ENCODE results near the gene EVI5.

The EVI5 gene

DNA sequence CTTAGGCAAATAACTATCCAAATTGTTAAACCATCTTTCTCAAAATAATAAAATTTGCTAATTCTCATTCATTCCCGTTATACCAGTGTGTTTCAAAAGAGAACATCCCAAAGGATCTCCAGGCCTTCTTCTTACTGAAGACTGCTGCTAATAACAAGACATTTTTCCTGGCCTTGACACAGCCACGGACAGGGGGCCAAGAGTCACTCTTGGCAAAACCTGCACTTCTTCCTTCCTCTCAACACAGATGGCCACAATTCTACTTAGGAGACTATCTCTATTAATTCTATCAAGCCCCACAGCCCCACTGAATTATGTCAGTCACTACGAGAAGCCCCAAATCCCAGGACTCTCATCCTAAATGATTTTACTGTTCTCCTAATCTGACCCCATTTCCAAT lies 86.0 kb downstream of the EVI5 start:
- DNase-seq (ENCODE audit: low spot score) (no peak), ATAC-seq (ENCODE audit: low read depth) (no peak)
- no peak overlapping the region for H3K4me3 ChIP-seq (ENCODE audit: severe bottlenecking)
- no peak overlapping the region for H3K27ac ChIP-seq (ENCODE audit: poor library complexity, severe bottlenecking)
- H3K27me3 ChIP-seq (ENCODE audit: insufficient read depth, poor library complexity, severe bottlenecking): no peaks in the 10 kb centered on the region
- H3K4me1 ChIP-seq (ENCODE audit: insufficient read depth, poor library complexity, severe bottlenecking): no peaks in the 10 kb centered on the region
- TF ChIP-seq, protein P1, sequence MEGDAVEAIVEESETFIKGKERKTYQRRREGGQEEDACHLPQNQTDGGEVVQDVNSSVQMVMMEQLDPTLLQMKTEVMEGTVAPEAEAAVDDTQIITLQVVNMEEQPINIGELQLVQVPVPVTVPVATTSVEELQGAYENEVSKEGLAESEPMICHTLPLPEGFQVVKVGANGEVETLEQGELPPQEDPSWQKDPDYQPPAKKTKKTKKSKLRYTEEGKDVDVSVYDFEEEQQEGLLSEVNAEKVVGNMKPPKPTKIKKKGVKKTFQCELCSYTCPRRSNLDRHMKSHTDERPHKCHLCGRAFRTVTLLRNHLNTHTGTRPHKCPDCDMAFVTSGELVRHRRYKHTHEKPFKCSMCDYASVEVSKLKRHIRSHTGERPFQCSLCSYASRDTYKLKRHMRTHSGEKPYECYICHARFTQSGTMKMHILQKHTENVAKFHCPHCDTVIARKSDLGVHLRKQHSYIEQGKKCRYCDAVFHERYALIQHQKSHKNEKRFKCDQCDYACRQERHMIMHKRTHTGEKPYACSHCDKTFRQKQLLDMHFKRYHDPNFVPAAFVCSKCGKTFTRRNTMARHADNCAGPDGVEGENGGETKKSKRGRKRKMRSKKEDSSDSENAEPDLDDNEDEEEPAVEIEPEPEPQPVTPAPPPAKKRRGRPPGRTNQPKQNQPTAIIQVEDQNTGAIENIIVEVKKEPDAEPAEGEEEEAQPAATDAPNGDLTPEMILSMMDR (IDR thresholded peaks at IDR 0.05; ENCODE audit: poor library complexity, severe bottlenecking): no peak
- H3K9me3 ChIP-seq (ENCODE audit: severe bottlenecking): no peaks in the 10 kb centered on the region
- H3K36me3 ChIP-seq (ENCODE audit: low read depth): peaks cover 33% of the 10 kb centered on the region

DNA sequence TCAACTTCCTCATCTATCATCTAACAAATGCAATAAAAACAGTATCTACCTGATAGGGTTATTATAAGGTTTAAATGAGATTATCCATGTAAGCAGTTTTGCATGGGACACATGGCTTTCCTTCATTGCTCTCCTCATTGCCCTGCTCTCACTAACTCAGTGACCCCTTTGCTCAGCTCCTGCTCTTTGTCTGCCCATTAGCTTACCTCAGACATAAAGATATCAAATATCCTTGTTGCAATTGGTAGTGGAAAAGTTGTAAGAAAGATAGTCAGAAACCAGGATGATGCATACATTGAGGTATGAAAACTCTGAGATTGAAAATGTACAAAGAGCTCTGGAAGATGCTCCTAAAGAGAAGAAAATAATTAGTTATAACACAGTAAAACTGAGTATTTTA lies 89.8 kb downstream of the EVI5 start:
- TF ChIP-seq, protein P1 (IDR thresholded peaks at IDR 0.05; ENCODE audit: poor library complexity, severe bottlenecking): no peak
- Histone ChIP-seq H3K4me1 (ENCODE audit: insufficient read depth, poor library complexity, severe bottlenecking) (no peaks in the 10 kb centered on the region), H3K27ac (ENCODE audit: poor library complexity, severe bottlenecking) (no peak overlapping the region), H3K27me3 (ENCODE audit: insufficient read depth, poor library complexity, severe bottlenecking) (no peaks in the 10 kb centered on the region), H3K36me3 (ENCODE audit: low read depth) (peaks cover 51% of the 10 kb centered on the region), H3K9me3 (ENCODE audit: severe bottlenecking) (no peaks in the 10 kb centered on the region), H3K4me3 (ENCODE audit: severe bottlenecking) (no peak overlapping the region)
- DNase-seq (ENCODE audit: low spot score): no peak
- no peak for ATAC-seq (ENCODE audit: low read depth)

DNA sequence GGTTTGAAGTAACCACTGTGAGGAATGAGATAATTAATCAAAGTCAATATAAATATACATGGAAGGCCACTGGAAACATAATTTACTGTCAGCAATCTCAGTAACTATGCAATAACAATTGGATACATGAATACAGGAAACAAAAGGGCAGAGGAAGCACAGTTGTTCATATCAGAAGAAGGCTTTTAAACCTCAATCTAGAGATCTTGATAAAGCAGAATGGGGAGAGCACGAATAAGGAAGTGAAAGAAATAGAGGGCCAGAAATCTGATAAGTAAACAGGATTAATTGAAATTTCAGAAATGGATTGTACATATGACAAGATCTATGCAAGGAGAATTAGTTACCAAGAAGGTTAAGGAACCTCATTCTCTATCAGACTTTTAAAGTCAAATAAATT lies 93.0 kb downstream of the EVI5 start:
- no peak for ATAC-seq (ENCODE audit: low read depth)
- no peak for DNase-seq (ENCODE audit: low spot score)
- TF ChIP-seq, protein P1 (IDR thresholded peaks at IDR 0.05; ENCODE audit: poor library complexity, severe bottlenecking): no peak
- H3K27ac ChIP-seq (ENCODE audit: poor library complexity, severe bottlenecking): no peak overlapping the region
- peaks cover 44% of the 10 kb centered on the region for H3K36me3 ChIP-seq (ENCODE audit: low read depth)
- H3K27me3 ChIP-seq (ENCODE audit: insufficient read depth, poor library complexity, severe bottlenecking): no peaks in the 10 kb centered on the region
- no peaks in the 10 kb centered on the region for H3K9me3 ChIP-seq (ENCODE audit: severe bottlenecking)
- no peak overlapping the region for H3K4me3 ChIP-seq (ENCODE audit: severe bottlenecking)
- H3K4me1 ChIP-seq (ENCODE audit: insufficient read depth, poor library complexity, severe bottlenecking): no peaks in the 10 kb centered on the region

DNA sequence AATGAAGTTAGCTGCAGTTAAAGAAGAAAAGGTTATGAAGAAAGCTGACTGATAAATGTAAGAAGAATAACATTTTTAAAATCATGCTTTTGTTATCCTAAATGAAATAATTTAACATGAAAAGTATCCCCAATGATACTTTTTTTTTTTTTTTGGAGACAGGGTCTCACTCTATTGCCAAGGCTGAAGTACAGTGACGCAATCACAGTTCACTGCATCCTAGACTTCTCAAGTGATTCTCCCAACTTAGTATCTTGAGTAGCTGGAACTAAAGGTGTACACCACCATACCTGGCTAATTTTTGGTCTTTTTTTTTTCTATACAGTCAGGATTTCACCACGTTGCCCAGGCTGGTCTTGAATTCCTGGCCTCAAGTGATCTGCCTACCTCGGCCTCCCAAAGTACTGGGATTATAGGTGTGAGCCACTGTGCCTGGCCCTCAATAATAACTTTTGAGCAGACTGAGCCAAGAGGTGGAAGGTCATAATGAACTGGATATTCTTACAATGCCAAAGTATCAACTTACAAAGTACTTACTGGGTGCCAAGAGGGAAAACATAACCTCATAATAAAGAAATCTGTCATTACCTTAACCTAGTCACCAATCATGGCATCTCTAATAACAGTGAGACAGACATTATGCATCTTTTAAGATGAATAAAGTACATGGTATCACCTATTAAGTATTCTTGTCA lies 94.5 kb downstream of the EVI5 start:
- TF ChIP-seq, protein P1 (IDR thresholded peaks at IDR 0.05; ENCODE audit: poor library complexity, severe bottlenecking): no peak
- DNase-seq (ENCODE audit: low spot score): no peak
- Histone ChIP-seq H3K9me3 (ENCODE audit: severe bottlenecking) (no peaks in the 10 kb centered on the region), H3K4me3 (ENCODE audit: severe bottlenecking) (no peak overlapping the region), H3K36me3 (ENCODE audit: low read depth) (peaks cover 32% of the 10 kb centered on the region), H3K27me3 (ENCODE audit: insufficient read depth, poor library complexity, severe bottlenecking) (no peaks in the 10 kb centered on the region), H3K4me1 (ENCODE audit: insufficient read depth, poor library complexity, severe bottlenecking) (no peaks in the 10 kb centered on the region), H3K27ac (ENCODE audit: poor library complexity, severe bottlenecking) (no peak overlapping the region)
- no peak for ATAC-seq (ENCODE audit: low read depth)

DNA sequence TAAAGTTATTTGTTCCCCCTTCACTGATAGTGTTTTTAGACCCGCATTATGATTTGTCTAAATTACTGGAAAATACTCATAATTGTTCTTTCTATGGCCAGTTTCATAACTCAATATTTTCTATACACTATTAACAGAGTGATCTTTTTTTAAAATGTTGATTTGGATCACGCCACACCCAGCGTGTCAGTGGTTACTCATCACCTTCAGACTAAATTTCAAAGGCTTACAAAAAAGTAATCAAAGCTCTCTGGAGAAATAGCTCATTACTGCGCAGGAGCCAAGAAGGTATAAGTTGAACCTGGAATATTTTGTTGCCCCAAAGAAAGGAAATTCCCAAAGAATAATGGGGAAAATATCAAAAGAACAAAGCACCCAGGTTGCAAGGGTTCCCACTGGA lies 104.9 kb downstream of the EVI5 start:
- peaks cover 9% of the 10 kb centered on the region for H3K4me1 ChIP-seq (ENCODE audit: insufficient read depth, poor library complexity, severe bottlenecking)
- ATAC-seq (ENCODE audit: low read depth) (no peak), DNase-seq (ENCODE audit: low spot score) (no peak)
- no peaks in the 10 kb centered on the region for H3K27me3 ChIP-seq (ENCODE audit: insufficient read depth, poor library complexity, severe bottlenecking)
- H3K9me3 ChIP-seq (ENCODE audit: severe bottlenecking): no peaks in the 10 kb centered on the region
- H3K4me3 ChIP-seq (ENCODE audit: severe bottlenecking): no peak overlapping the region
- peaks cover 17% of the 10 kb centered on the region for H3K36me3 ChIP-seq (ENCODE audit: low read depth)
- no peak overlapping the region for H3K27ac ChIP-seq (ENCODE audit: poor library complexity, severe bottlenecking)
- TF ChIP-seq, protein P1 (IDR thresholded peaks at IDR 0.05; ENCODE audit: poor library complexity, severe bottlenecking): no peak
